SK-N-SH (cell line): ENCODE measurements around the gene TEX264. TPM values are rescaled to one million over a fixed set of nuclear protein-coding genes. Genes with fewer than 3 reads are reported as not detected.

ENCODE experiments used
- CTCF ChIA-PET: fragments of 300-600, 350-600 bp; formaldehyde crosslinking; extraction: SDS; loops from one replicate; lab custom pipeline; 2021; lab: Yijun Ruan, JAX
- POLR2A ChIA-PET: fragments of 350-600 bp; sonication (Branson Sonifier 250); formaldehyde crosslinking; extraction: SDS; loops from one replicate; lab custom pipeline; 2020; ENCODE audit warnings: antibody characterized with exemption, inconsistent platforms; lab: Yijun Ruan, JAX
- DNase-seq: peaks from one replicate; pipeline ENCODE4 v3.0.0; 2012
- H2AFZ ChIP-seq: fragments of 200-600 bp; sonication (generic); 2 replicates; pipeline ENCODE4 v1.8.1; 2016; ENCODE audit warnings: antibody characterized with exemption, mild to moderate bottlenecking, low read depth
- H3F3A ChIP-seq: fragments of 200-600 bp; sonication (generic); replicated peaks from 2 replicates; pipeline ENCODE3; 2016; ENCODE audit warnings: antibody characterized with exemption, mild to moderate bottlenecking; ENCODE audit not compliant: insufficient read depth
- H3K27ac ChIP-seq, 2 experiments: fragments of 200-500 bp in 1 of 2; fragments of 200-600 bp in 1 of 2; sonication (Bioruptor generic) in 1 of 2; sonication (generic), shearing (Covaris generic) in 1 of 2; 2 replicates each; pipeline versions ENCODE4 v1.5.1 to v1.6.1; 2014 to 2016; ENCODE audit warnings: low read depth in 2 of 2, inconsistent platforms in 1 of 2, low read length in 1 of 2, mild to moderate bottlenecking in 1 of 2, mixed read lengths in 1 of 2
- H3K27me3 ChIP-seq: fragments of 200-600 bp; sonication (generic), shearing (Covaris generic); 2 replicates; pipeline ENCODE4 v1.6.1; 2016; ENCODE audit warnings: mixed run types; ENCODE audit not compliant: insufficient read depth
- H3K36me3 ChIP-seq, 2 experiments: fragments of 200-500 bp in 1 of 2; fragments of 200-600 bp in 1 of 2; sonication (Bioruptor generic) in 1 of 2; sonication (generic) in 1 of 2; replicated peaks in 1 of 2; 2 replicates each; pipeline versions ENCODE3 to v1.5.1; 2014 to 2016; ENCODE audit warnings: low read length in 1 of 2, mild to moderate bottlenecking in 1 of 2; ENCODE audit not compliant: insufficient read depth in 2 of 2, control insufficient read depth in 1 of 2
- H3K4me1 ChIP-seq, 2 experiments: fragments of 200-500 bp in 1 of 2; fragments of 200-600 bp in 1 of 2; sonication (Bioruptor generic) in 1 of 2; sonication (generic), shearing (Covaris generic) in 1 of 2; 2 replicates each; pipeline versions ENCODE4 v1.5.1 to v1.6.1; 2014 to 2016; ENCODE audit warnings: low read depth in 1 of 2, low read length in 1 of 2, mixed run types in 1 of 2; ENCODE audit not compliant: insufficient read depth in 2 of 2, control insufficient read depth in 1 of 2
- H3K4me2 ChIP-seq: fragments of 200-600 bp; sonication (generic), shearing (Covaris generic); 2 replicates; pipeline ENCODE4 v1.6.1; 2017; ENCODE audit warnings: mixed run types
- H3K4me3 ChIP-seq, 2 experiments: fragments of 200-500 bp in 1 of 2; fragments of 200-600 bp in 1 of 2; sonication (Bioruptor generic) in 1 of 2; sonication (generic), shearing (Covaris generic) in 1 of 2; 2 replicates each; pipeline versions ENCODE4 v1.5.1 to v1.8.1; 2014 to 2016; ENCODE audit warnings: low read depth in 2 of 2, inconsistent platforms in 1 of 2, low read length in 1 of 2, mild to moderate bottlenecking in 1 of 2, mixed read lengths in 1 of 2, moderate library complexity in 1 of 2
- H3K79me2 ChIP-seq: fragments of 200-600 bp; sonication (generic); 2 replicates; pipeline ENCODE4 v1.8.1; 2017; ENCODE audit warnings: mild to moderate bottlenecking; ENCODE audit not compliant: insufficient read depth
- H3K9ac ChIP-seq: fragments of 200-600 bp; sonication (generic); 2 replicates; pipeline ENCODE4 v1.6.1; 2017; ENCODE audit warnings: mixed run types
- H3K9me2 ChIP-seq: fragments of 200-600 bp; sonication (generic); 2 replicates; pipeline ENCODE4 v1.6.1; 2017; ENCODE audit warnings: mixed run types
- H3K9me3 ChIP-seq: fragments of 200-600 bp; sonication (generic); 2 replicates; pipeline ENCODE4 v1.6.1; 2017; ENCODE audit warnings: mixed run types, mild to moderate bottlenecking, moderate library complexity
- H4K20me1 ChIP-seq: fragments of 200-600 bp; sonication (generic); 2 replicates; pipeline ENCODE4 v1.6.1; 2017; ENCODE audit warnings: mild to moderate bottlenecking, mixed run types; ENCODE audit not compliant: insufficient read depth
- EP300 ChIP-seq, 2 experiments: IDR thresholded peaks; 2 replicates each; pipeline versions ENCODE4 v1.4.0 to v1.6.1; 2012; ENCODE audit warnings: borderline replicate concordance in 1 of 2, low read depth in 1 of 2, low read length in 1 of 2
- FOSL2 ChIP-seq: IDR thresholded peaks from 2 replicates; pipeline ENCODE4 v1.4.0; 2012; ENCODE audit warnings: low read depth, mild to moderate bottlenecking, moderate library complexity, borderline replicate concordance
- FOXJ3 ChIP-seq: sonication (generic); formaldehyde crosslinking; IDR thresholded peaks from 2 replicates; pipeline ENCODE4 v1.5.1; 2020; ENCODE audit warnings: mild to moderate bottlenecking, missing genetic modification reagents
- FOXM1 ChIP-seq: IDR thresholded peaks from 2 replicates; pipeline ENCODE4 v1.4.0; 2012; ENCODE audit warnings: low read depth, mild to moderate bottlenecking
- GABPA ChIP-seq: IDR thresholded peaks from 2 replicates; pipeline ENCODE4 v1.4.0; 2012; ENCODE audit warnings: low read depth, mild to moderate bottlenecking
- GATA2 ChIP-seq: sonication (generic); formaldehyde crosslinking; IDR thresholded peaks from 2 replicates; pipeline ENCODE4 v1.5.0; 2020; ENCODE audit warnings: mild to moderate bottlenecking, missing genetic modification reagents
- MEF2A ChIP-seq: IDR thresholded peaks from 2 replicates; pipeline ENCODE4 v1.4.0; 2012; ENCODE audit warnings: low read depth, borderline replicate concordance
- MXI1 ChIP-seq: IDR thresholded peaks from 2 replicates; pipeline ENCODE4 v1.6.1; 2012; ENCODE audit warnings: mild to moderate bottlenecking, low read depth, low read length, improper control_type of control experiment
- RXRA ChIP-seq: IDR thresholded peaks from 2 replicates; pipeline ENCODE4 v1.4.0; 2012; ENCODE audit warnings: low read depth, mild to moderate bottlenecking, borderline replicate concordance
- SIN3A ChIP-seq: IDR thresholded peaks from 2 replicates; pipeline ENCODE4 v1.6.1; 2012; ENCODE audit warnings: low read depth, mild to moderate bottlenecking, low read length, moderate library complexity, borderline replicate concordance
- SMC3 ChIP-seq: IDR thresholded peaks from 2 replicates; pipeline ENCODE4 v1.6.1; 2012; ENCODE audit warnings: low read depth, low read length, improper control_type of control experiment
- TAF1 ChIP-seq: IDR thresholded peaks from 2 replicates; pipeline ENCODE4 v1.6.1; 2012; ENCODE audit warnings: low read depth, mild to moderate bottlenecking, low read length, moderate library complexity, borderline replicate concordance
- TCF12 ChIP-seq: IDR thresholded peaks from 2 replicates; pipeline ENCODE4 v1.4.0; 2012
- YY1 ChIP-seq: IDR thresholded peaks from 2 replicates; pipeline ENCODE4 v1.4.0; 2012; ENCODE audit warnings: low read depth, mild to moderate bottlenecking
- WGBS: methylation state at CpG from one replicate; pipeline ENCODE4 v1.1.6; 2017; ENCODE audit warnings: low lambda C conversion rate; 5-methylcytosine and 5-hydroxymethylcytosine counted together
- polyA plus RNA-seq, 3 experiments: library from polyadenylated mRNA; depleted of rRNA; stranded (reverse); fragments of >200 nt; gene quantifications; 2 replicates each; pipeline ENCODE4 v1.2.3, GENCODE V29; 2012
- TF ChIP-seq, protein P1 (sequence below): IDR thresholded peaks from 2 replicates; pipeline ENCODE4; 2012
- TF ChIP-seq, protein P2 (sequence below): fragments of 200-600 bp; sonication (generic); IDR thresholded peaks from 2 replicates; pipeline ENCODE4 v1.6.1; 2017; ENCODE audit warnings: antibody characterized with exemption, mild to moderate bottlenecking, moderate library complexity
- TF ChIP-seq, protein P3 (sequence below): fragments of 150-350 bp; IDR thresholded peaks from 2 replicates; pipeline ENCODE4 v1.6.1; 2016; ENCODE audit warnings: mild to moderate bottlenecking, low read depth, low read length
- TF ChIP-seq, protein P4 (sequence below): IDR thresholded peaks from 2 replicates; pipeline ENCODE4 v1.4.0; 2012; ENCODE audit warnings: low read depth, borderline replicate concordance

Gene TEX264
- polyA plus RNA-seq, 1 of the 3 experiments (the other 2 are of a cell fraction) = 82.1 TPM

DNA sequence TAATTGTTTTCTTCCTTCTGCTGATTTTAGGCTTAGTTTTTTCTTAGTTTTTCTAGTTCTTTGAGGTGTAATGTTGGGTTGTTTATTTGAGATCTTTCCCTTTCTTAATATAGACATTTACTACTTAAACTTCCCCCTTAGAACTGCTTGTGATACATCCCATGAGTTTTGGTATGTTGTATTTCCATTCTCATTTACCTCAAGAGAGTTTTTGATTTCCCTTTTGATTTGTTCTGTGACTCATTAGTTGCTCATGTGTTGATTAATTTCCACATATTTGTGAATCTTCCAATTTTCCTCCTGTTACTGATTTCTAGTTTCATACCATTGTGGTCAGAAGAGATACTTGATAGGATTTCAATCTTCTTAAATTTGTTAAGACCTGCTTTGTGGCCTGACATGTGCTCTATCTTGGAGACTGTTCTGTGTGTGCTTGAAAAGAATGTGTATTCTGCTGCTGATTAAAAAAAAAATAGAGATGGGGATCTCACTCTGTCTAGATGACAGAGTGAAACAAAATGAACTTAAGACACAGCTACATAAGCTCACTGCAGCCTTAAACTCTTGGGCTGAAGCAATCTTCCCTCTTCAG lies 58.1 kb downstream of the TEX264 start:
- Histone ChIP-seq H3K4me2 (no peak overlapping the region), H4K20me1 (no peaks in the 10 kb centered on the region), H3K9me3 (no peaks in the 10 kb centered on the region), H3F3A (no peaks in the 10 kb centered on the region), H3K9me2 (no peaks in the 10 kb centered on the region), H3K36me3 (no peaks in the 10 kb centered on the region), H3K27ac (no peak overlapping the region), H3K79me2 (no peaks in the 10 kb centered on the region), H3K9ac (no peak overlapping the region), H3K4me3 (no peak overlapping the region), H3K4me1 (no peaks in the 10 kb centered on the region), H2AFZ (no peak overlapping the region), H3K27me3 (no peaks in the 10 kb centered on the region)
- ChIA-PET POLR2A (no interaction called here), CTCF (interaction anchor here (6.0 kb wide), 1 partner anchor 11 kb away, joined by 42 read pairs; no protein-coding TSS in a partner anchor)
- TF ChIP-seq, protein P1, sequence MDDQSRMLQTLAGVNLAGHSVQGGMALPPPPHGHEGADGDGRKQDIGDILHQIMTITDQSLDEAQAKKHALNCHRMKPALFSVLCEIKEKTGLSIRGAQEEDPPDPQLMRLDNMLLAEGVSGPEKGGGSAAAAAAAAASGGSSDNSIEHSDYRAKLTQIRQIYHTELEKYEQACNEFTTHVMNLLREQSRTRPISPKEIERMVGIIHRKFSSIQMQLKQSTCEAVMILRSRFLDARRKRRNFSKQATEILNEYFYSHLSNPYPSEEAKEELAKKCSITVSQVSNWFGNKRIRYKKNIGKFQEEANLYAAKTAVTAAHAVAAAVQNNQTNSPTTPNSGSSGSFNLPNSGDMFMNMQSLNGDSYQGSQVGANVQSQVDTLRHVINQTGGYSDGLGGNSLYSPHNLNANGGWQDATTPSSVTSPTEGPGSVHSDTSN = no peak
- TF ChIP-seq GATA2 (CRISPR knock-in tag) (no peak), GABPA (no peak), FOSL2 (no peak)
- no peak for DNase-seq

DNA sequence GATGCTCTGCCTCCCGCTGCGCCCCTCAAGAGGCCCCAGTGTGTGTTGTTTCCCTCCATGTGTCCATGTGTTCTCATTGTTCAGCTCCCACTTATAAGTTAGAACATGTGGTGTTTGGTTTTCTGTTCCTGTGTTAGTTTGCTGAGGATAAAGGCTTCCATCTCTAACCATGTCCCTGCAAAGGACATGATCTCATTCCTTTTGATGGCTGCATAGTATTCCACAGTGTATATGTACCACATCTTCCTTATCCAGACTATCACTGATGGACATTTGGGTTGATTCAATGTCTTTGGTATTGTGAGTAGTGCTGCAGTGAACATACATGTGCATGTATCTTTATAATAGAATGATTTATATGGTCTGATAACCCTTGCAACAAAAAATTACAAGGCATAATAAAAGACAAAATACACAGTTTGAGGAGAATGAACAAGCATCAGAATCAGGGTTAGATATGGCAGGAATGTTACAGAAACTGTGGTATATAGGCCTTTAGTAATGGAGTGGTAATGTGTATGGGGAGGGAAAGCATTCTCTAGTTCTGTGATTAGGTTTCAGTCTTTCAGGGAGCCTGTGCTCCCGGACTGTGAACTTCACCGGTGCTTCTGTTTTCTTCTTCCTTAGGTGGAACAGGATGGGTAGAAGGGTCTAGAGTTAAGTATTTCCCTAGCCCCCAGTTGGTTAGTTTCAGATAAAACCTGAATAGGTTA lies 63.0 kb downstream of the TEX264 start:
- H3K36me3 ChIP-seq = no peaks in the 10 kb centered on the region
- WGBS = 66% methylated on average over 4 of the region's 4 CpGs
- H3K9me2 ChIP-seq = no peaks in the 10 kb centered on the region
- ChIA-PET POLR2A (no interaction called here), CTCF (interaction anchor here (1.3 to 2.1 kb wide), 2 partner anchors 15 to 66 kb away, joined by 4 to 8 read pairs; no protein-coding TSS in a partner anchor)
- no peaks in the 10 kb centered on the region for H3K79me2 ChIP-seq
- no peaks in the 10 kb centered on the region for H3K9me3 ChIP-seq
- DNase-seq = no peak
- H3K27ac ChIP-seq = no peak overlapping the region
- TF ChIP-seq, protein P2, sequence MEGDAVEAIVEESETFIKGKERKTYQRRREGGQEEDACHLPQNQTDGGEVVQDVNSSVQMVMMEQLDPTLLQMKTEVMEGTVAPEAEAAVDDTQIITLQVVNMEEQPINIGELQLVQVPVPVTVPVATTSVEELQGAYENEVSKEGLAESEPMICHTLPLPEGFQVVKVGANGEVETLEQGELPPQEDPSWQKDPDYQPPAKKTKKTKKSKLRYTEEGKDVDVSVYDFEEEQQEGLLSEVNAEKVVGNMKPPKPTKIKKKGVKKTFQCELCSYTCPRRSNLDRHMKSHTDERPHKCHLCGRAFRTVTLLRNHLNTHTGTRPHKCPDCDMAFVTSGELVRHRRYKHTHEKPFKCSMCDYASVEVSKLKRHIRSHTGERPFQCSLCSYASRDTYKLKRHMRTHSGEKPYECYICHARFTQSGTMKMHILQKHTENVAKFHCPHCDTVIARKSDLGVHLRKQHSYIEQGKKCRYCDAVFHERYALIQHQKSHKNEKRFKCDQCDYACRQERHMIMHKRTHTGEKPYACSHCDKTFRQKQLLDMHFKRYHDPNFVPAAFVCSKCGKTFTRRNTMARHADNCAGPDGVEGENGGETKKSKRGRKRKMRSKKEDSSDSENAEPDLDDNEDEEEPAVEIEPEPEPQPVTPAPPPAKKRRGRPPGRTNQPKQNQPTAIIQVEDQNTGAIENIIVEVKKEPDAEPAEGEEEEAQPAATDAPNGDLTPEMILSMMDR = no peak
- TF ChIP-seq YY1 (no peak), EP300 (IDR thresholded peaks at IDR 0.05; ENCODE audit: borderline replicate concordance in 1 of 2, low read depth in 1 of 2, low read length in 1 of 2) (no peak), FOXM1 (no peak), SIN3A (no peak), SMC3 (no peak), RXRA (no peak), TAF1 (no peak), FOXJ3 (CRISPR knock-in tag) (no peak), MEF2A (no peak), MXI1 (no peak), TCF12 (no peak)
- TF ChIP-seq, protein P3, sequence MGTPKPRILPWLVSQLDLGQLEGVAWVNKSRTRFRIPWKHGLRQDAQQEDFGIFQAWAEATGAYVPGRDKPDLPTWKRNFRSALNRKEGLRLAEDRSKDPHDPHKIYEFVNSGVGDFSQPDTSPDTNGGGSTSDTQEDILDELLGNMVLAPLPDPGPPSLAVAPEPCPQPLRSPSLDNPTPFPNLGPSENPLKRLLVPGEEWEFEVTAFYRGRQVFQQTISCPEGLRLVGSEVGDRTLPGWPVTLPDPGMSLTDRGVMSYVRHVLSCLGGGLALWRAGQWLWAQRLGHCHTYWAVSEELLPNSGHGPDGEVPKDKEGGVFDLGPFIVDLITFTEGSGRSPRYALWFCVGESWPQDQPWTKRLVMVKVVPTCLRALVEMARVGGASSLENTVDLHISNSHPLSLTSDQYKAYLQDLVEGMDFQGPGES = no peak
- TF ChIP-seq, protein P1 = no peak
- TF ChIP-seq, protein P4, sequence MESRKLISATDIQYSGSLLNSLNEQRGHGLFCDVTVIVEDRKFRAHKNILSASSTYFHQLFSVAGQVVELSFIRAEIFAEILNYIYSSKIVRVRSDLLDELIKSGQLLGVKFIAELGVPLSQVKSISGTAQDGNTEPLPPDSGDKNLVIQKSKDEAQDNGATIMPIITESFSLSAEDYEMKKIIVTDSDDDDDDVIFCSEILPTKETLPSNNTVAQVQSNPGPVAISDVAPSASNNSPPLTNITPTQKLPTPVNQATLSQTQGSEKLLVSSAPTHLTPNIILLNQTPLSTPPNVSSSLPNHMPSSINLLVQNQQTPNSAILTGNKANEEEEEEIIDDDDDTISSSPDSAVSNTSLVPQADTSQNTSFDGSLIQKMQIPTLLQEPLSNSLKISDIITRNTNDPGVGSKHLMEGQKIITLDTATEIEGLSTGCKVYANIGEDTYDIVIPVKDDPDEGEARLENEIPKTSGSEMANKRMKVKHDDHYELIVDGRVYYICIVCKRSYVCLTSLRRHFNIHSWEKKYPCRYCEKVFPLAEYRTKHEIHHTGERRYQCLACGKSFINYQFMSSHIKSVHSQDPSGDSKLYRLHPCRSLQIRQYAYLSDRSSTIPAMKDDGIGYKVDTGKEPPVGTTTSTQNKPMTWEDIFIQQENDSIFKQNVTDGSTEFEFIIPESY = no peak
- no peaks in the 10 kb centered on the region for H3K4me1 ChIP-seq
- no peaks in the 10 kb centered on the region for H4K20me1 ChIP-seq
- H3F3A ChIP-seq = no peaks in the 10 kb centered on the region
- H3K27me3 ChIP-seq = no peaks in the 10 kb centered on the region
- H3K9ac ChIP-seq = no peak overlapping the region
- no peak overlapping the region for H2AFZ ChIP-seq
- no peak overlapping the region for H3K4me2 ChIP-seq
- no peak overlapping the region for H3K4me3 ChIP-seq
